HG03457 (cell line): ENCODE measurements around the gene PLEKHF1.
A peak's percentile ranks its signal among the peaks of the same experiment; 100 is the strongest.
"Not testable (repeated sequence)": the region's sequence is repeated elsewhere in the genome, so short reads cannot be mapped to it uniquely, and the experiment has no call there.

Experiments
- ATAC-seq: cut with Tn5 transposase; IDR thresholded peaks from one replicate; pipeline ENCODE4 v1.9.1; 2021; ENCODE audit warnings: moderate number of reproducible peaks; ENCODE audit not compliant: unreplicated experiment

The PLEKHF1 gene

GRCh38 chr19:29697523-29698261 lies 32.4 kb downstream of the PLEKHF1 start:
- no peak for ATAC-seq

GRCh38 chr19:29699861-29700260 lies 34.6 kb downstream of the PLEKHF1 start:
- ATAC-seq, result no peak

GRCh38 chr19:29700498-29700897 lies 35.2 kb downstream of the PLEKHF1 start:
- ATAC-seq, result no peak

GRCh38 chr19:29702161-29702962 lies 37.1 kb downstream of the PLEKHF1 start:
- no peak for ATAC-seq

- no peak for ATAC-seq
Measured at GRCh38 chr19:29702963-29703320, 37.7 kb downstream of the PLEKHF1 start.

- ATAC-seq, result peak; percentile 76
Measured at GRCh38 chr19:29704562-29705558, 39.6 kb downstream of the PLEKHF1 start.

GRCh38 chr19:29705706-29706105 lies 40.4 kb downstream of the PLEKHF1 start:
- no peak for ATAC-seq

- no peak for ATAC-seq
Measured at GRCh38 chr19:29706635-29707034, 41.4 kb downstream of the PLEKHF1 start.

GRCh38 chr19:29708554-29709439 lies 43.5 kb downstream of the PLEKHF1 start:
- ATAC-seq, result no peak

- ATAC-seq, result not testable (repeated sequence)
Measured at GRCh38 chr19:29709440-29709798, 44.2 kb downstream of the PLEKHF1 start.

GRCh38 chr19:29711584-29712132 lies 46.4 kb downstream of the PLEKHF1 start:
- ATAC-seq, result no peak

- no peak for ATAC-seq
Measured at GRCh38 chr19:29712744-29713516, 47.7 kb downstream of the PLEKHF1 start.

GRCh38 chr19:29714371-29714952 lies 49.2 kb downstream of the PLEKHF1 start:
- no peak for ATAC-seq

GRCh38 chr19:29714953-29715700 lies 49.9 kb downstream of the PLEKHF1 start, which contains the start of gene C19orf12:
TSS of gene C19orf12 (minus strand) at chr19:29715261. CDS start at chr19:29708413, 6,848 bp downstream.
- ATAC-seq, result peak; percentile 52

- no peak for ATAC-seq
Measured at GRCh38 chr19:29715701-29716581, 50.7 kb downstream of the PLEKHF1 start.

- no peak for ATAC-seq
Measured at GRCh38 chr19:29717051-29717450, 51.8 kb downstream of the PLEKHF1 start.

GRCh38 chr19:29724102-29724641 lies 58.9 kb downstream of the PLEKHF1 start:
- no peak for ATAC-seq
